ENCODE measurements around the gene DSC2.

GRCh38 chr18:31143025-31143424 lies 40.8 kb upstream of the DSC2 start:
- TF ChIP-seq CTCF (IDR thresholded peaks at IDR 0.05; ENCODE audit: control extremely low read depth in 1 of 3, insufficient read depth in 1 of 3, low read depth in 1 of 3, low read length in 3 of 3): no peak
- TF ChIP-seq SIRT6 (IDR thresholded peaks at IDR 0.05; ENCODE audit: low read length): no peak
- no peak for TF ChIP-seq RFX5 (IDR thresholded peaks at IDR 0.05; ENCODE audit: borderline replicate concordance, low read depth, low read length)
- TF ChIP-seq HDAC6 (IDR thresholded peaks at IDR 0.05; ENCODE audit: low read depth, low read length): no peak
- TF ChIP-seq POLR2AphosphoS5 (IDR thresholded peaks at IDR 0.05; ENCODE audit: low read depth, low read length): no peak
- TF ChIP-seq ZNF274 (IDR thresholded peaks at IDR 0.05; ENCODE audit: borderline replicate concordance, extremely low read depth, low read length): no peak
- TF ChIP-seq SIN3A (conservative IDR thresholded peaks at IDR 0.05 in 1 of 2, IDR thresholded peaks at IDR 0.05 in 1 of 2; ENCODE audit: low read depth in 1 of 2, low read length in 2 of 2): no peak
- no peak for TF ChIP-seq EZH2 (IDR thresholded peaks at IDR 0.05; ENCODE audit: low read depth, low read length, severe bottlenecking)
- TF ChIP-seq PHF8 (conservative IDR thresholded peaks at IDR 0.05; ENCODE audit: low read depth, low read length): no peak
- no peak for TF ChIP-seq RXRA (IDR thresholded peaks at IDR 0.05; ENCODE audit: insufficient read depth, low read depth, low read length)
- TF ChIP-seq POLR2A (IDR thresholded peaks at IDR 0.05; ENCODE audit: control extremely low read depth in 1 of 2, low read depth in 2 of 2, low read length in 2 of 2): no peak
- no peak for TF ChIP-seq CEBPB (IDR thresholded peaks at IDR 0.05; ENCODE audit: low read depth, low read length)

Data from H1 (cell line).